HG03469 (cell line): ENCODE data around the gene TSPAN32.
"Not testable (repeated sequence)": the region's sequence is repeated elsewhere in the genome, so short reads cannot be mapped to it uniquely, and the experiment has no call there.

Experiments used
- ATAC-seq: cut with Tn5 transposase; IDR thresholded peaks from one replicate; pipeline ENCODE4 v1.9.1; 2021; ENCODE audit warnings: mild to moderate bottlenecking, moderate library complexity, moderate number of reproducible peaks; ENCODE audit not compliant: unreplicated experiment

The TSPAN32 gene

DNA sequence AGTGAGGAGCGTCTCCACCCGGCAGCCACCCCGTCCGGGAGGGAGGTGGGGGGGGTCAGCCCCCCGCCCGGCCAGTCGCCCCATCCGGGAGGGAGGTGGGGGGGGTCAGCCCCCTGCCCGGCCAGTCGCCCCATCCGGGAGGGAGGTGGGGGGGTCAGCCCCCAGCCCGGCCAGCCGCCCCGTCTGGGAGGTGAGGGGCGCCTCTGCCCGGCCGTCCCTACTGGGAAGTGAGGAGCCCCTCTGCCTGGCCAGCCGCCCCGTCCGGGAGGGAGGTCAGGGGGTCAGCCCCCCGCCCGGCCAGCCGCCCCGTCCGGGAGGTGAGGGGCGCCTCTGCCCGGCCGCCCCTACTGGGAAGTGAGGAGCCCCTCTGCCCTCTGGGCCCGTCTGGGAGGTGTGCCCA, 30.8 kb downstream of the TSPAN32 start:
- ATAC-seq: not testable (repeated sequence)

DNA sequence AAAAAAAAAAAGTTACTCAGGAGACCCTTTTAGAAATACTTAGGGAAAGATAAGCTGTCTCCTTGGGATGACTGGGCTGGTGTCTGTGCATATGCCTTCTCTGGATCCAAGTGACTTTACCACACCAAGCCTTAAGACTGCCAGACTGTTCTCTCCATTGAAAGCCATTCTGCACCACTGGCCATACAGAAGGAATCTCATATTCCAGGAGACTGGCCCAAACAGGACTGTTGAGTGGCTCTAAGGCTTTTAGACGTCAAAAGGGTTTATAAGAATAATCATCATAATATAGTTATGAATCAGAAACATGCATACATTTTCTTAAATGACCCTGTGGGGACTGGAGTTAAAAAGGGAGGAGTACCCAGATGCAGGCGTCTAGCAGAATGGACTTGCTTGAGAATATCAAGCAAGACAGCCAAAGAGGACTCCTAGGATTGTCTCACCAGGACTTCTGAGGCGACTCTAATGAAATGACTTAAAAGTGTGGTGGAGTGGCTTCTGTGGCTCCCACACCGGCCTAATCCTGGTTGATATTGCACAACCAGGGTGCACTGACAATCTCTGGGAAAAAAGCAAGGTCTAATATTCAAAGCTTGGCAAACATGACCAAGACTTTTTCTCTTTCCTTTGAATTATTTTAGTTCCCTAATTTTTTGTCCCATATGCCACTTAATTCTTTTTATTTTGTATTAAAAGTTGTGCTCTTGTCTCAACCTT, 31.8 kb downstream of the TSPAN32 start:
- ATAC-seq: not testable (repeated sequence)

DNA sequence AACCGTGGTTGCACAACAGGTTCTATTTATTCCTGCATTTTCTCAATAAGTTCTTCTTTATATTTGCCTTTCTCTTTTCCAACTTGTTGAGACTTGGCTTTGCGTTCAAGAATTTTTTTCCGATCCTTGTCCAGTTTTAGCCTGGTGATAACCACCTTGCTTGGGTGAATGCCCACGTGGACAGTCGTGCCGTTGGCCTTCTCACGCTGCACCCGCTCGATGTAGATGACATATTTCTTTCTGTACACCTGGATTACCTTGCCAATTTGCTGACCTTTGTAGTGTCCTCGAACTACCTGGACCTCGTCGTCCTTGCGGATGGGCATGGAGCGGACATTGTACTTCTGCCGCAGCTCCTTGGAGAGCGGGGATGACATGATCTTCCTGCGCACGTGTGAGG, 33.5 kb downstream of the TSPAN32 start:
- ATAC-seq: not testable (repeated sequence)

DNA sequence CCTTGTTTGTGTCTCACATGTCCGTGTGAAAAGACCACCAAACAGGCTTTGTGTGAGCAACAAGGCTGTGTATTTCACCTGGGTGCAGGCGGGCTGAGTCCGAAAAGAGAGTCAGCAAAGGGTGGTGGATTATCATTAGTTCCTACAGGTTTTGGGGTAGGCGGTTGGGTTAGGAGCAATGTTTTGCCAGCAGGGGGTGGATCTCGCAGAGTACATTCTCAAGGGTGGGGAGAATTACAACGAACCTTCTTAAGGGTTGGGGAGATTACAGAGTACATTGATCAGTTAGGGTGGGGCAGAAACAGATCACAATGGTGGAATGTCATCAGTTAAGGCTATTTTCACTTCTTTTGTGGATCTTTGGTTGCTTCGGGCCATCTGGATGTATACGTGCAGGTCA, 36.9 kb downstream of the TSPAN32 start:
- ATAC-seq: not testable (repeated sequence)

DNA sequence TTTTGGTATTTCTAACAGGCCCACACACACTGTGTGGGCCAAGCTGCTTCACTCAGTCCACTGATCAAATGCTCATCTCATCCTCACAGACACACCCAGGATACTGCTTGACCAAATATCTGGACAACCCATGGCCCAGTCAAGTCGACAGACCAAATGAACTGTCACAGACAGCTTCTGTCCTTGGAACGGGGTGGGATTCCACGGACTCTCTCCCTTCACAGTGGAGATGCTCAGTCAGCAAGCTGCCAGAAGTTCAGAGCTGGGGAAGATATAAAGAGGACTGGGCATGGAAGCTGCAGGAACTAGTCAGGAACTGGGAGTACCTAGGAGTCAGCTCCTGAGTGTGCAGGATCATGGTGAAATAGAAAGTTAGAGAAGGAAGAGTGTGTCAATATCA, 40.7 kb downstream of the TSPAN32 start:
- no peak for ATAC-seq

DNA sequence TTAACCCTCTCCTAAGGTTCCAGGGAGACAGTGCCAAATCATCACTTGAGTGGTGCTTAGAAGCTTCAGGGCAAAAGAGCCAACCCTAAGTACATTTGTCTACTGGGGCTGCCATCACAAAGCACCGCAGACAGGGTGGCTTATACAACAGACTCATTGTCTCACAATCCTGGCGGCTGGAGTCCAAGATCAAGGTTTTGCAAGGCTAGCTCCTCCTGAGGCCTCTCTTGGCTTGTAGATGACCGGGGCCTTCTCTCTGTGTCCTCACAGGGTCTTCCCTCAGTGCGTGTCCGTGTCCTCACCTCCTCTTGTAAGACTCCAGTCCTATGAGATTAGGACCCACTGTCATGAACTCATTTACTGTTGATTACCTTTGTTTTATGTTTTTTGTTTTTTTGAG, 41.2 kb downstream of the TSPAN32 start:
- no peak for ATAC-seq

DNA sequence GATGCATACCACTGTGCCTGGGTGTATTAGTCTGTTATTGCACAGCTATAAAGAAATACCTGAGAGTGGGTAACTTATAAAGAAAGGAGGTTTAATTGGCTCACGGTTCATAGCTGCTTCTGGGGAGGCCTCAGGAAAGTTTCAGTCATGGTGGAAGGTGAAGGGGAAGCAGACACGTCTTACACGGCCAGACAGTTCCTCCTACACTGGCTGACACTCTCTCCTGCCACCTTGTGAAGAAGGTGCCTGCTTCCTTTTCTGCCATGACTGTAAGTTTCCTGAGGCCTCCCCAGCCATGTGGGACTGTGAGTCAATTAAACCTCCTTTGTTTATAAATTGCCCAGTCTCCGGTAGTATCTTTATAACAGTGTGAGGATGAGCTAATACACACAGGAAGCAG, 41.7 kb downstream of the TSPAN32 start:
- no peak for ATAC-seq

DNA sequence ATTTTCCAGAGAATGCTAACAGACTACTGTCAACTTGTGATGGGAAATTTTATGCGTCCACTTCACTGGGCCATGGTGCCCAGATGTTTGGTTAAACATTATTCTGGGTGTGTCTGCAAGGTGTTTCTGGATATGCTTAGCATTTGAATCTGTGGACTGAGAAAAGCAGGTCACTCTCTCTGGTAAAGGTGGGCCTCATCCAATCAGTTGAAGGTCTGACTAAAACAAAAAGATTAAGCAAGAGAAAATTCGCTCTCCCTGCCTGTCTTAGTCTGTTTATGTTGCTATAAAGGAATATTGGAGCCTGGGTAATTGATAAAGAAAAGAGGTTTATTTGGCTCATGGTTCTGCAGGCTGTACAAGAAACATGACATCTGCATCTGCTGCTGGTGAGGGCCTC, 43.2 kb downstream of the TSPAN32 start:
- no peak for ATAC-seq

DNA sequence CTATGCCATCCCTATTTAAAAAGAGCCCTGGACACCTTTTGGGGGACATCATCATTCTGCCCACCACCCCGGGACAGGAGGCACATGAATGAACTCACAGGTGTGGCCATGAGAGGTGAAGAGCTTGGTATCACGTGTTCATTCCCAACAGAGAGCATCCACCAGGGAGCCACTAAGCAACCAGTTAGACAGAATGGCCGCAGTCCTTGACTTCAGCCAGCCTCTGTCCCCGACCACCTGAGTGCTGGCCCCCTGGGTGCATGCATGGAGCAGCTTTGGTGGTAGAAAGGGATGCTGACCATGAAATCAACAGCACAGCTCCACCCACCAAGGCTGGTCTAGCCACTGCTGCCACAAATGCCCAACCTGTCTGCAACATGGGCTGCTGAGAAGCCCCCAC, 44.2 kb downstream of the TSPAN32 start:
- ATAC-seq: no peak

DNA sequence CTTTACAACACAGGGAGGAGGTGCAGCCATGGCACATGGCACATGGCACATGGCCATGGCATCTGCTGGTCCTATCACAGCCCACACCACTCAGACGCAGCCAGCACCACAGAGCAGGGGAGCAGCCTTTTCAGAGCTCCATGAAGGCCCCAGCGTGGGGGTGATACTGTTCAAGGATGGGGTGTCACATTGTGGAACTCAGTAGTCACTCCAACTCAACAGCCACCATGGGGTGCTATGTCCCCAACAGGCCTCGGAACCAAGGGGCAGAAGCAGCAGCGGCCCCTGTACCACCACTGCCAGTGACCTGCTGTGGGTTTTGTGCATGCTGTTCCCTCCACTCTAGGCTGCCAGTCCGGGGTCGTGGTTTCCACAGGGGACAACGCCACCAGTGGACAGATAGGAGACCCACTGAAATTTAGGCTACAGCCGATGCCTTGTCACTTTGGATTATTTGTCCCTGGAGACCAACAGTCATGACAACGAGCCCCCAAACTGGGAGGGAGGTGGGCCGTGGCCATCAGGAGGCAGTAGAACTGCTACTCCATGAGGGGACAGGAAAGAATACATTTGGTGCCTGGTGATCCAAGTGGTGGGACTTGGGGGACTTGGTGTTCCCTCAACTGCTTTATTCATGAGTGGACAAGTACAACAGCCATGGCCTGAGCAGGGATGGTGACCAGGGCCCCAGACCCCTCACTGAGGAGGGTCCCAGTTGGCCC, 44.9 kb downstream of the TSPAN32 start:
- no peak for ATAC-seq

DNA sequence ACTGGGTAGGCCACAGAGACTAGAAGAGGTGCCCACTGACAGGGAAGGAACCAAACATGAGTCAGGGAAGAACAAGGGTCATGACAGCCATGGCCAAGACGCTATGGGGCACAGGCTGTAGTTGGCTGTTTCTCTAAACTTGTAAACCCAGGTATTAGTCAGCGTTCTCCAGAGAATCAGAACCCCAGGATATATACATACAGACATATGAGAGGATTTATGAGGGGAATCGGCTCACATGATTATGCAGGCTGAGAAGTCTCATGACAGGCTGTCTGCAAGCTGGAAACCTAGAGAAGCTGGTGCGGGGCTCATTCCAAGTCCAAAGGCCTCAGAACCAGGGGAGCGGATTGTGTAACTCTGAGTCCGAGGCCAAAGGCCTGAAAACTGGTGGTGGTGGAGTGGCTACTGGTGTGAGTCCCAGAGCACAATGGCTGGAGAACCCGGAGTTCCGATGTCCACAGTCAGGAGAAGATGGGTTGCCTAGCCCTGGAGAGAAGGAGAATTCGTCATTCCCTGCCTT, 45.6 kb downstream of the TSPAN32 start:
- ATAC-seq: no peak

DNA sequence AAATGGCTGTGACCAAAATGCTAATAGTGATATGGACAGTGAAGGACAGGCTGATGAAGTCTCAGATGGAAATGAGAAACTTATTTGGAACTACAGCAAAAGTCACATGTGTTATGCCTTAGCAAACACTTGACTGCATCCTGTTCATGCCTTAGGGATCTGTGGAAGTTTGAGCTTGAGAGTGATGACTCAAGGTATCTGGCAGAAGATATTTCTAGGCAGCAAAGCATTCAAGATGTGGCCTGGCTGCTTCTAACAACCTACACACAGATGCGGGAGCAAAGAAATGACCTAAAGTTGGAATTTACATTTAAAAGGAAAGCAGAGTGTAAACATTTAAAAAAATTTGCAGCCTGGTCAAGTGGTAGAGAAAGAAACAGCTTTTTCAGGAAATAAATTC, 47.2 kb downstream of the TSPAN32 start:
- no peak for ATAC-seq

DNA sequence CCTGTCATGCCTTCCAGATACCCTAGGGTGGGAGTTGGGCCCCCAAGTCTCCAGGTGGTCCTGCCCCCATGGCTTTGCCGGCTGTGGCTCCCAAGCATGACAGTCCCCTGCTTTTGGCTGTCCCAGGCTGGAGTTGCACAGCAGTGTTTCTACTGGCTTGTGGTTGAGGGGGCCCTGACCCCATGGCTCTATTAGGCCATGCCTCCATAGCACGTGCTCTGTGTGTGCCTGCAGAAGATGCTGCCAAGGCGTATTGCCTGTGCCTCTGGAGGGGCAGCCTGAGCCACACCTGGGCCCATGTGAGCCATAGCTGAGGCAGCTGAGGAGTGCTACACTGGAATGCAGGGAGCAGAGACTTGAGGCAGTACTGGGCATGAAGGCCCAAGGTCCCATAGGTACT, 49.9 kb downstream of the TSPAN32 start:
- no peak for ATAC-seq

DNA sequence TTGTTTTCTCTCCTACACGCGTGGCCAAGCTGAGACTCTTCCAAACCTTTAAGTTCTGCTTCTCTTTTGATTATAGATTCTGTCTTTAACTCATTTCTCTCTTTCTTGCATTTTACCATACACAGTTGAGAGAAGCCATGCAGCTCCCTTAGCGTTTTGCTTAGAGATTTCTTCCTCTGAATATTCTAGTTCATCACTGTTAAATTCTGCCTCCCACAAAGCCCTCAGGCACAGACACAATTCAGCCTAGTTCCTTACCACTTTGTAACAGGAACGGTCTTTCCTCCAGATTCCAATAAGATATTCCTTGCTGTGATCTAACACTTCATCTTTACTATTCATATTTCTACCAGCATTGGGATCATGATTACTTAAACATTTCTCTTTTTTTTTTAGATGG, 50.6 kb downstream of the TSPAN32 start:
- ATAC-seq: no peak

DNA sequence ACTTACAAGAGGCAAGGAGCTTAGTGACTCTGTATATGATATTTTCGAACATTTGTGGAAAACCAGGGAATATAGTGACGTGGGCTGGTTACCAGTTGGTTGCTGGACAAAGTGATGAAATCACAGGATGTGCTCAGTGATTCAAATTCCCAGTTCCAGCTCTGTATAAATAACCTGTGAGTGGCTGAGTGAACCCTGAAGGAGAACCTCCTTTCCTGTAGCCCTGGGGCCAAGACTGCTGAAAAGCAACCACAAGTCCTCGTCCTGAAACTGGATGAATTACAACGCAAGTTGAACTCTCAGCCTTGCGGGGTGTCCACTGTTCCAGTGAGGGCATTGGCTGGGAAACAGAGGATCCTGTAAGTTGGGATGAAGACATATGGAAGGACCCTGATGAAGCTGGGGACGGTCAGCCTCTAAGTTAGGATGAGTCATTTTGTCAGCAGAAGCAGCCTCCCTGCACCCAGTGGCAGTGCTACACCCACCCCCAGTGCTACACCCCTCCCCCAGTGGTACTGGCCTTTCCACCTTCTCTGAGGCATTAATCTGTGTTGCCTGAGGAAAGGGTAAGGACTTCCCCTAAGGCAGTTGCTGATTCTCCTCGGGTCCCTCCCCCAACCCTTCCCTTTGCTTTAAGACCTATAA, 53.3 kb downstream of the TSPAN32 start:
- ATAC-seq: no peak

DNA sequence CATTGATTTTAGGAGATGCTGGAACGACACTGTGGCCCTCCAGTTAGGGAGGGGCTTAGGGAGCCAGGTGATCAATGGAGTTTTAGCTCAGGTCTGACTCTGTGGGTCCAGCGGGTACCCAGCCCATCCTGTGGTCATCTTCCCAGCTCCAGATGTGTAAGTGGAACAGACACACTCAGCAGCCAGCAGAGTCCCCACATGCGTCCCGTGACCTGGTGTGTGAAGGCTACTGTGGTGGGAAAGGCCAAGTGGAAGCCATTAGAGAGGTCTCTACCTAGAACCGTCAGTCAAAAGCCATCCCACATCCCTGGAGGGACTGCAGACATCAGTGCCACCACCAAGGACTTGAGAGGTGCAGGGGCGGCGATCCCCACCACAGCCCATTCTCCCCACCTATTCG, 55.4 kb downstream of the TSPAN32 start:
- ATAC-seq: no peak

DNA sequence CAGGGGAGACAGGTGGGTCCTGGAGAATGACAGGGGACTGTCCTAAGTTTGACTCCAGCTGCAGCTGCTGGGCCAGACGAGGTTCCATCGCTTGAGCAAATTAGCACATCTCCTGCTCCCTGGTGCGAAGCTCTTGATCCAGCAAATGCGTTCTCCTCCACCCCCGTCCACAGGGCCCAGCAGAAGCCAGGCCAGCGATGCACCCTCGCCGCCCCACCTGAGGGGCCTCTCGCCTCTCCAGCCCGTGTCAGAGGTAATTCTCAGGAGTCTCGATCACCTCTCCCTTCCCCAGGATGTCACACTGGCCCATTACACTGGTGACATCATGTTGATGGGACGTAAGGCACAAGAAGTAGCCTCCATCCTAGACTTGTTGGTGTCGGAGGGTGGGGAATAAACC, 55.8 kb downstream of the TSPAN32 start:
- ATAC-seq: not testable (repeated sequence)

DNA sequence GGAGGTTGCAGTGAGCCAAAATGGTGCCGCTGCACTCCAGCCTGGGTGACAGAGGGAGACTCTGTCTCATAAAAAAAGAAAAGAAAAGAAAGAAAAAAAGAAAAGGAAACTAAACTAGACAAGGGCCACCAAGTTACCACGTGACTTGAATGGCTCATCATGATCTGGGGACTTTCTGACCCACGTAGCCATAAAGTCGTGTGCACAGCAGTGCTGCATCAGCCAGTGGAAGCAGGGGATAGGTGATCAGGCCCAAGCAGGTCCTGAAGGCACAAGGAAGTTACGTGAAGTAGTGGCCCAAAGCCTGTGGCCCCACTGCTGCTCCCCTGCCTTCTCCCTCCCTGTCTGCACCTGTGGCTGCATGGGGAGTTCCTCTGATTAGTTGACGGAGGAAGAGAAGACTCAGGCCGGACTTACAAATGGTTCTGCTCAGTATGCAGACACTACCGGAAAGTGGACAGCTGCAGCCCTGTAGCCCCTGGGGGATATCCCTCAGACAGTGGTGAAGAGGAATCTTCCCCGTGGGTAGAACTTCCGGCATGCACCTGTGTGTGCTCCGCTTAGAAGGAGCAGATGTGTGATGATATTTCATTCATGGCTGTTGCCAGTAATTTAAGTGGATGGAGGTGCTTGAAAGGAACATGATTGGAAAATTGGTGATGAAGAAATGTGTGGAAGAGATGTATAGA, 57.1 kb downstream of the TSPAN32 start:
- ATAC-seq: no peak

DNA sequence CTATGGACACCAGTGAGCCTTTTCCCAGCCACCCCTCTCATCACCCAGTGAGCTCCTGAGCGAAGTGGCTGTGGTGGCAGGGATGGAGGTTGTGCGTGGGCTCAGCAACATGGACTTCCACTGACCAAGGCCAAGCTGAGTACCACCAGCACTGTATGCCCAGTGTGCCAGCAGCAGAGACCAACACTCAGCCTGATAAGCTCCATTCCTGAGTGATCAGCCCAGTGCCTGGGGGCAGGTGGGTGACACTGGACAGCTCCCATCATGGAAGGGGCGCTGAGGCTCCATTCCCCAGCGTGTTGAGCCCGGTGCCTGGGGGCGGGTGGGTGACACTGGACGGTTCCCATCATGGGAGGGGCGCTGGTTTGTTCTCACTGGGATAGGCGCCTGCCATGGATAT, 57.7 kb downstream of the TSPAN32 start:
- ATAC-seq: no peak

DNA sequence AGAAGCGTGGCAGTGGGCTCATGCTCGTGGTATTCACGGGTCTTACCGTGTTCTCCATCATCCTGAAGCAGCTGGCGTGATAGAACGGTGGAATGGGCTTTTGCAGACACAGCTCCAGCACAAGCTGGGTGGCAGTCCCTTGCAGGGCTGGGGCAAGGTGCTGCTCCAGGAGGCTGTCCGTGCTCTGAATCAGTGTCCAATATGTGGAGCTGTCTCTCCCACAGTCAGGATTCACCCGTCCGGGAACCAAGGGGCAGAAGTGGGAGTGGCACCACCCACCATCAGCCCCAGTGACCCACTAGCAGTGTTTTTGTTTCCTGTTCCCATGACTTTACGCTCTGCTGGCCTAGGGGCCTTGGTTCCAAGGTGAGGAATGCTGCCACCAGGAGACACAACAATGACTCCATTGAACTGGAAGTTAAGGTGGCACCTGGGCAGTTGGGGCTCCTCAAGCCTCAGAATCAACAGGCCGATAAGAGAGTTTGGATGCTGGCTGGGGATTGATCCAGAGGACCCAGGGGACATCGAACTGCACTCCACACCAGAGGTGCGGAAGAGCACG, 58.3 kb downstream of the TSPAN32 start:
- ATAC-seq: no peak

DNA sequence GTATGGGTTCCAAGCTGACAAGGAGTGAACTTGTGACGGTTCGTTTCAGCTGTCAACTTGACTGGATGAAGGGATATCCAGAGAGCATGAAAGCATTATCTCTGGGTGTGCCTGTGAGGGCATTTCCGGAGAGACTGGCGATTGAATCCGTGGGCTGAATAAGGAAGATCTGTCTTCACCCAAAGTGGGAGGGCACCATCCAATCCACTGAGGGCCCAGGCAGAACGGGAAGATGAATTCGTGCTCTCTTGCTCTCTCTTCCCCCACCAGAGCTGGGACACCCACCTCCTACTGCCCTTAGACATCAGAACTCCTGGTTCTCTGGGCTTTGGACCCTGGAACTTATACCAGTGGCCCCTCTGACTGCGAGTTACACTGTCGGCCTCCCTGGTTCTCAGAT, 59.8 kb downstream of the TSPAN32 start:
- ATAC-seq: no peak
